ACHN (cell line): Measurements from ENCODE around the gene VEGFB.

ENCODE experiments used
- DNase-seq: peaks from one replicate; pipeline ENCODE4 v3.0.0-alpha.2; 2015
- in situ Hi-C: cut with HindIII; loops from 2 replicates; pipeline ENCODE4 v1.10.0; 2017; ENCODE audit warnings: low sequenced_read_pairs, low pct_ligation_motif_present, low pct_unique_long_range_greater_than_20kb

Gene VEGFB

GRCh38 chr11:64265176-64266160 lies 31.1 kb downstream of the VEGFB start:
- DNase-seq: no peak
- in situ Hi-C loops: no loop called here

GRCh38 chr11:64266339-64266738 lies 32.0 kb downstream of the VEGFB start:
- in situ Hi-C loops: no loop called here
- DNase-seq: no peak

- DNase-seq: no peak
- in situ Hi-C loops: no loop called here
These were observed 33.0 kb downstream of the VEGFB start for GRCh38 chr11:64267207-64267945.

GRCh38 chr11:64268025-64268892 lies 33.9 kb downstream of the VEGFB start:
- in situ Hi-C loops: no loop called here
- no peak for DNase-seq

- in situ Hi-C loops: no loop called here
- peak; percentile 71 for DNase-seq
These were observed 34.6 kb downstream of the VEGFB start for GRCh38 chr11:64268893-64269539.

- in situ Hi-C loops: no loop called here
These were observed 35.3 kb downstream of the VEGFB start for GRCh38 chr11:64269540-64270220.

GRCh38 chr11:64275031-64275800 lies 40.8 kb downstream of the VEGFB start:
- DNase-seq: no peak
- in situ Hi-C loops: no loop called here

More at GRCh38 chr11:64269540-64270220, 35.3 kb downstream of the VEGFB start:
- peak; percentile 99 for DNase-seq

- DNase-seq: no peak
- in situ Hi-C loops: no loop called here
These were observed 41.5 kb downstream of the VEGFB start for GRCh38 chr11:64275841-64276240.

- in situ Hi-C loops: no loop called here
- no peak for DNase-seq
These were observed 42.5 kb downstream of the VEGFB start for GRCh38 chr11:64276653-64277431.

- DNase-seq: no peak
- in situ Hi-C loops: no loop called here
These were observed 44.3 kb downstream of the VEGFB start for GRCh38 chr11:64278576-64279190.

GRCh38 chr11:64281957-64282770 lies 47.8 kb downstream of the VEGFB start:
- DNase-seq: no peak
- in situ Hi-C loops: no loop called here

GRCh38 chr11:64283092-64283491 lies 48.7 kb downstream of the VEGFB start:
- DNase-seq: no peak
- in situ Hi-C loops: no loop called here

- peak; percentile 89 for DNase-seq
- in situ Hi-C loops: no loop called here
These were observed 49.9 kb downstream of the VEGFB start, which contains the start of gene BAD for GRCh38 chr11:64284048-64284961. BAD (minus strand) TSS chr11:64284665; CDS start chr11:64284368, 297 bp downstream.
